ENCODE results near the gene TNS3. TPM values are rescaled to one million over a fixed set of nuclear protein-coding genes. Genes with fewer than 3 reads are reported as not detected.

TNS3 gene
- total RNA-seq, 1 experiment from 2014 or later, result 9.5 TPM

DNA sequence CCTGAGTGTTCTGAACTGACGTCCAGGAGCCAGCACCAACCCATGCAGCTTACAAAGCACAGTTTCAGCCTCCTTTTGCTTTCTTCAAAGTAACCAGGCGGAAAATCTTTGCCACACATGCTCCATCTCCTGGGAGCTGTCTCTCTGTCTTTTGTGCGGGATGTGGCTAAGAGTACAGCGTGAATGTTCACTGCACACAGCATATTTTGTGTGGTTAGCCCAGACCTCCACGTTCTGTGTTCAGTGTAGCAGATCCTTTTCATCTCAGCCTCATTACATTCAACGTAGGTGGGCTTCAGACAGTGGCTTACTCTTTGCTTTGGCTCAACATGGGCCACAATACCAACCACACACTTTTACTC, 200.8 kb downstream of the TNS3 start:
- peak overlapping the region in 1 of 3 experiments; percentile 84; a peak in 3 of 7 replicates for H3K27ac Mint-ChIP-seq
- Histone ChIP-seq H3K9ac (ENCODE audit: extremely low read depth, insufficient read length, low read length) (no peak overlapping the region), H2AK5ac (ENCODE audit: insufficient read length, low read length) (no peak overlapping the region), H2BK120ac (ENCODE audit: low read depth, low read length, poor library complexity, severe bottlenecking) (no peak overlapping the region), H3K4me2 (ENCODE audit: insufficient read depth, insufficient read length, low read length) (no peak overlapping the region), H3K27me3 (ENCODE audit: insufficient read depth, low read length) (no peaks in the 10 kb centered on the region), H3K4me1 (ENCODE audit: insufficient read depth, low read length) (peaks cover 5% of the 10 kb centered on the region; the same call in 1 of the 2 replicates), H3K9me3 (ENCODE audit: control insufficient read depth, low read depth, low read length) (no peaks in the 10 kb centered on the region), H3K79me2 (ENCODE audit: insufficient read depth, low read length) (no peaks in the 10 kb centered on the region), H2AFZ (ENCODE audit: low read length) (no peak overlapping the region), H2BK12ac (ENCODE audit: insufficient read length, low read depth, low read length) (no peak overlapping the region), H3K14ac (ENCODE audit: insufficient read depth, low read length) (no peak overlapping the region; the same call in 1 of the 2 replicates), H2BK5ac (ENCODE audit: insufficient read length, low read length) (no peak overlapping the region), H3K27ac (ENCODE audit: insufficient read length, low read depth, low read length) (no peak overlapping the region), H4K8ac (replicated peaks; ENCODE audit: insufficient read length, low read depth, low read length) (no peak overlapping the region), H4K20me1 (ENCODE audit: control insufficient read depth, insufficient read depth, insufficient read length) (no peaks in the 10 kb centered on the region), H3K18ac (ENCODE audit: insufficient read length, low read depth, low read length) (no peak overlapping the region), H3K56ac (ENCODE audit: insufficient read length, low read depth, low read length) (no peak overlapping the region), H2BK20ac (ENCODE audit: low read depth, low read length, poor library complexity, severe bottlenecking) (no peak overlapping the region), H4K91ac (ENCODE audit: insufficient read length, low read depth, low read length) (no peak overlapping the region), H2BK15ac (ENCODE audit: low read depth, low read length) (no peak overlapping the region), H4K5ac (ENCODE audit: insufficient read length, low read depth, low read length) (no peak overlapping the region), H3K79me1 (ENCODE audit: insufficient read depth, low read depth, low read length, poor library complexity, severe bottlenecking) (no peaks in the 10 kb centered on the region), H3K23me2 (ENCODE audit: insufficient read length, low read depth, low read length, poor library complexity, severe bottlenecking) (no peaks in the 10 kb centered on the region), H3K4ac (ENCODE audit: low read depth, low read length) (no peak overlapping the region), H3K23ac (ENCODE audit: insufficient read length, low read depth, low read length) (no peak overlapping the region), H3T11ph (ENCODE audit: low read length) (no peak overlapping the region)
- no peak for DNase-seq
- no peaks in the 10 kb centered on the region for H3K36me3 Mint-ChIP-seq (ENCODE audit: insufficient read depth in 1 of 3, low read depth in 3 of 3)
- peaks cover 17 to 37% of the 10 kb centered on the region in 2 experiments for H3K4me1 Mint-ChIP-seq
- H3K9me3 Mint-ChIP-seq, result no peaks in the 10 kb centered on the region
- TF ChIP-seq, protein P1, sequence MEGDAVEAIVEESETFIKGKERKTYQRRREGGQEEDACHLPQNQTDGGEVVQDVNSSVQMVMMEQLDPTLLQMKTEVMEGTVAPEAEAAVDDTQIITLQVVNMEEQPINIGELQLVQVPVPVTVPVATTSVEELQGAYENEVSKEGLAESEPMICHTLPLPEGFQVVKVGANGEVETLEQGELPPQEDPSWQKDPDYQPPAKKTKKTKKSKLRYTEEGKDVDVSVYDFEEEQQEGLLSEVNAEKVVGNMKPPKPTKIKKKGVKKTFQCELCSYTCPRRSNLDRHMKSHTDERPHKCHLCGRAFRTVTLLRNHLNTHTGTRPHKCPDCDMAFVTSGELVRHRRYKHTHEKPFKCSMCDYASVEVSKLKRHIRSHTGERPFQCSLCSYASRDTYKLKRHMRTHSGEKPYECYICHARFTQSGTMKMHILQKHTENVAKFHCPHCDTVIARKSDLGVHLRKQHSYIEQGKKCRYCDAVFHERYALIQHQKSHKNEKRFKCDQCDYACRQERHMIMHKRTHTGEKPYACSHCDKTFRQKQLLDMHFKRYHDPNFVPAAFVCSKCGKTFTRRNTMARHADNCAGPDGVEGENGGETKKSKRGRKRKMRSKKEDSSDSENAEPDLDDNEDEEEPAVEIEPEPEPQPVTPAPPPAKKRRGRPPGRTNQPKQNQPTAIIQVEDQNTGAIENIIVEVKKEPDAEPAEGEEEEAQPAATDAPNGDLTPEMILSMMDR (conservative IDR thresholded peaks at IDR 0.05), result no peak
- no CpG with 5 or more reads among the region's 6 CpGs for WGBS (ENCODE audit: extremely low coverage, insufficient read length, low lambda C conversion rate)
- no peak overlapping the region for H3K4me3 Mint-ChIP-seq
- H3K27me3 Mint-ChIP-seq (ENCODE audit: low read depth), result peaks cover 2% of the 10 kb centered on the region; the same call in 1 of the 2 replicates
